ENCODE data around the gene PLXDC2.

- no peak for TF ChIP-seq CHD2 (IDR thresholded peaks at IDR 0.05; ENCODE audit: low read length, partially characterized antibody)
- no peak for TF ChIP-seq CEBPB (IDR thresholded peaks at IDR 0.05)
- no peak for TF ChIP-seq POLR2A (IDR thresholded peaks at IDR 0.05; ENCODE audit: low read length)
- no peak for TF ChIP-seq JUN (IDR thresholded peaks at IDR 0.05)
- TF ChIP-seq SREBF2 (IDR thresholded peaks at IDR 0.05): no peak
Observed at GRCh38 chr10:19888061-19888660, 71.9 kb downstream of the PLXDC2 start.

All from A549 (cell line).